Measurements from ENCODE around the gene PTPN3. TPM values are rescaled to one million over a fixed set of nuclear protein-coding genes. Genes with fewer than 3 reads are reported as not detected.
A peak's percentile ranks its signal among the peaks of the same experiment; 100 is the strongest.

The PTPN3 gene
- total RNA-seq, 1 donor from 2014 or later: 2.1 TPM

- DNase-seq (ENCODE audit: low read depth in 2 of 2): no peak
These were observed 6.6 kb upstream of the PTPN3 start for GRCh38 chr9:109504689-109505088.

GRCh38 chr9:109500421-109500974 is 2.4 kb upstream of the PTPN3 start:
- DNase-seq (ENCODE audit: low read depth in 2 of 2): no peak

DNA sequence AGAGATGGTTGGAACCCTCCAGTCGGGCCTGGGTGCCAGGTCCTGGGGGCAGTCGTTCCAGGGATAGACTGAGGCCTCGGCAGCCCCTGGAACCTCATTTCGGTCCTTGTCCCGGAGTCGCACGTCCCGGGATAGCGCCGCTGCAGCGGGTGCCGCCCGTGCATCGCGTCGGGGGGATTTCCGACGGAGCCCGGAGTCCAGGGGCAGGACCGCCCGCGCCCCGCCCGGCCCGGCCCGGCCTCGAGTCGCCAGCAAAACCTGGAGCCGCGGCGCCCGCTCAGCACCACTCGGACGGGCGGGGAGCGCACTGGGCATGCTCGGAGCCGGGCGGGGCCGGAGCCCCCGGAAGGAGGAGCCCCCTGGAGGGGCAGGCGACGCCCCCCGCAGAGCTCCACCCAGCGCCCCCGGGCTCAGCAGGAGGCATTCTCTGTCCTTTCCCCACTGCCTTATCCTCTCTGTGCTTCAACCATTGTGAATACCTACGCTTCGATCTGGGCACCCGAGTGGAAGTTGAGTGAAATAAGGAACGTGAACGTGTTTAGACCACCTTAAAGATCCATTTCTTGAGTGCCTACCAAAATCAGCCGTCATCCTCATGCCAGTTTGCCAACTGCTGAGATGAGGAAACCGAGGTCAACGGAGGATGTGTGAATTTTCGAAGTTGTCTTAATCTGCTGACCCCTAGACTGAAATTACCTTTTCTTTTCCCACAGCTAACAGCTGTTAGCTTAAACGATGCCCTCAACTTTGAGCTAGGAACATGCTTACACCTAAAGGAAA is 1.7 kb upstream of the PTPN3 start:
- DNase-seq (ENCODE audit: low read depth in 2 of 2): peak in 1 of 2 donors; percentile 8

DNA sequence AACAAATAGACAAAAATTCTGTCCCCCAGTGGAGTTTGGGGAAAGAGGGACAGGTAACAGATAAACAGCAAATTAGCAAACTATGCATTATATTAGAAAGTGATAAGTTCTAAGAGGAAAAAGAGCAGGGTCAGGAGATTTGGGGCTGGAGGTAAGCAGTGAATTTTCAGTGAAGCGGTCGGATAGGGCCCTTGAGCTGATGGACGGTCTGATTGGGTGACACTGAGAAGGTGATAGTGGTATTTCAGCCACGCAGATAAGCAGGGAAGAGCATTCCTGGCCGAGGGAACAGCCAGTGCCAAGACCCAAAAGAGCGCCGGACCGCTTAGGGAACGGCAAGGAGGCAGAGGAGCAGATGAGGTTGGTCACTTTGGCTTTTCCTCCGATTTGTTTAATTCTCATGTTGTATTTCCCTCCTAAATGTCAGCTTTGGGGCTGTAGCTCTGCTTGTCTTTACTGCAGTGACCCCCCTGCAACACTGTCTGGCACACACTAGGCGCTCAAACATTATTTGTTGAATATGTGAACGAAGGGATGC is 1.1 kb upstream of the PTPN3 start:
- DNase-seq (ENCODE audit: low read depth in 2 of 2): no peak

GRCh38 chr9:109497226-109498153 is 617 bp downstream of the PTPN3 start:
- peak in 1 of 2 donors; percentile 17 for DNase-seq (ENCODE audit: low read depth in 2 of 2)

DNA sequence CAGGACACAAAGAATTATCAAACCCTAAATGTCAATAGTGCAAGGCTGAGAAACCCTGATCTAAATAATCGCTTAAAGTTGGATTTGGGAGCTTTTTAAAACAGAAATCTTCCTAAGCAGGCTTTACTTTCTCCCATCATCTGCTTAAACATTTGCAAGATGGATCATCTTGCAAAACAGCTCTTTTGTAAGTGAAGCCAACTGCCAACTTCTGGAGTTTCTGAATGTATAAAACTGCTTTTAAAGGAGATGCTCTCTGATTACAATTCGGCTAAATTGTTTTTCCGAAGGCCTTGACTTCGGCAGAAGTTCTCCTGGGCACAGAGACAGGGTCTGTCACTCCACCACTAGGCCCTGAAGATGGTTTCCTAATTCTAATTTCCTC is 1.3 kb downstream of the PTPN3 start:
- no peak for DNase-seq (ENCODE audit: low read depth in 2 of 2)

- DNase-seq (ENCODE audit: low read depth in 2 of 2): no peak
These were observed 1.9 kb downstream of the PTPN3 start for GRCh38 chr9:109496218-109496617.

GRCh38 chr9:109493648-109494047 is 4.5 kb downstream of the PTPN3 start:
- peak in 1 of 2 donors; percentile 41 for DNase-seq (ENCODE audit: low read depth in 2 of 2)

DNA sequence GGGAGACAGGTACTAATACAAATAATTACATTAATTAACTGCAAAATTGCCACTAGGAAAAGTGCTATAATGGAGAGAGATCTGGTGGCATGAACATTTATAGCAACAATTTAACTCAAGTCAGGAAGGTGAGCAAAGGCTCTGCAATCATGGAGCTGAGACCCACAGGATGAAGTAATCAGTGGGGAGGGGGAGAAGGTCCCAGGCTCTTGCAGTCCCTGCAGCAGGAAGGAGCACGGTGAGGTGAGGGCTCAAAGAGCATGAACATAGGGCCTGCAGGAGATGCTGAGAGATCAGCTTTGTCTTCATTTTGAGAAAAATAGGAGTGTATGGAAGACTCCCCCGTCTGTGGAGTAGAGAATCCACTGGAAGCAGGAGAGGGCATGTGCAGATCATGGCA is 6.5 kb downstream of the PTPN3 start:
- DNase-seq (ENCODE audit: low read depth in 2 of 2): no peak

DNA sequence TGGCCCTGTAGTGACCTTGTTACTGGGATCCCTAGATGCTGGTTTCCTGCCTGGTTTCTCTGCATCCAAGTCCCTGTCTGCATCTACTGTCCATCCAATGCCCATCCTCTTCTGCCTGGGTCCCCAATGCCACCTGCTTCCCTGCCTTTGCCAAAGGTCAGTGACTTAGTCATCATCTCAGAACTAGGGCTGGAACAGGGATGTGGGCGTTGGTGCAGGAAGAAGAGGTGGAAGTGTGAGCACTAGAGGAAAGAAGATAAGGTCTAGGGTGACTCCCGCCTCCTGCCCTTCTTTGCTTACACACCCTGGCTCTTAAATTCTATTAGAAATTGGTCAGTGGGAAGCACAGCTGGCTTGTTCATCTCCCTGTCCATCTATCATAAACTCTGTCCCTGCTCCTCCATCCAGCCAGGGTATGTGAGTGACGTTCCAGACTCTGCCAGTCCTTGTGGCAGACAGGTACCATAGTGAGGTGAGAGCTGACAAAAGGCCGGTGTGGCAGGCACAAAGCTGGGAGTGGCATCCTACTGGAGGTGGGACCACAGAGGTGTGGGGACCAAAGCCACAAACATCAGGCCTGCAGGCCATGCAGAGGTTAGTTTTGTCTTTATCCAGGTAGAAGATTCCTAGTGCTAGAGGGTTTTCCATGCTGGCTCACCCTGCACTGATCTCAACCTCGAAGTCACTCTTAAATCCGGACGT is 9.2 kb downstream of the PTPN3 start:
- no peak for DNase-seq (ENCODE audit: low read depth in 2 of 2)

- no peak for DNase-seq (ENCODE audit: low read depth in 2 of 2)
These were observed 9.8 kb downstream of the PTPN3 start for GRCh38 chr9:109488351-109488750.

- no peak for DNase-seq (ENCODE audit: low read depth in 2 of 2)
These were observed 10.9 kb downstream of the PTPN3 start for GRCh38 chr9:109487247-109487646.

GRCh38 chr9:109483744-109484429 is 14.2 kb downstream of the PTPN3 start:
- DNase-seq (ENCODE audit: low read depth in 2 of 2): no peak

DNA sequence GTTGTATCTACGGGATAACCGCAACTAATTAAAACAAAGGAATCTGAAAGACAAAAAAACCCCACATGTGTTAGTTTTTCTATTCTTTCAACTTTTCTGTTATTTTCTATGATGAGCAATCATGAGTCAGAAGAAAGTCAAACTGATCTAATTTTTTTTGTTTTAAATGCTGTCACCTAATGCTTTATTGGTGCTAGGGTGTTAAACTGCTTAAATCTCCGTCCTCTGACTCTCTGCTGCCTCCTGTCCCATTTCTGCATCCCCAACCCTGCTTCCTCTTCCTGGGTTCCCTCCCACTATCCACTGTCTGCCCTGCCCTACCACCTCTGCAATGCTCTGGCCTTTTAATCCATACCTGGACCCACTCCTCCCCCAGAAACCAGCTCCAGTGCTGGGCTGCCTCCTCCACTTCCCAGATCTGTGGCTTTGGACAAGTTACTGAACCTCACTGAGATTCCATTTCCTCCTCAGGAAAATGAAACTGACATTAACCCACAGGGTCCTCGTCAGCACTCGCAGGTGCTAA is 15.7 kb downstream of the PTPN3 start:
- no peak for DNase-seq (ENCODE audit: low read depth in 2 of 2)

GRCh38 chr9:109481856-109482255 is 16.3 kb downstream of the PTPN3 start:
- no peak for DNase-seq (ENCODE audit: low read depth in 2 of 2)

DNA sequence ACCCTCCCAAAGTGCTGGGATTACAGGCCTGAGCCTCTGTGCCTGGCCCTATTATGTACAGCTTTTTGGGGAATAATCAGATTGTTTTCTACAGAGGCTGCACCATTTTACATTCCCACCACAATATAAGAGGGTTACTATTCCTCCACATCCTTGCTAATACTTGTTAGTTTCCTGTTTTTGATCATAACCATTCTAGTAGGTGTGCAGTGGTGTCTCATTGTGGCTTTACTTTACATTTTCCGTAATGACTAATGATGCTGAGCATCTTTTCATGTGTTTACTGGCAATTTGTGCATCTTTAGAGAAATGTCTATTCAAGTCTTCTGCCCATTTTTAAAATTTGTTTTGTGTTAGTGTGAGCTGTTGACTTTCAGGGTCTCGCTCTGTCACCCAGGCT is 18.3 kb downstream of the PTPN3 start:
- DNase-seq (ENCODE audit: low read depth in 2 of 2): no peak

DNA sequence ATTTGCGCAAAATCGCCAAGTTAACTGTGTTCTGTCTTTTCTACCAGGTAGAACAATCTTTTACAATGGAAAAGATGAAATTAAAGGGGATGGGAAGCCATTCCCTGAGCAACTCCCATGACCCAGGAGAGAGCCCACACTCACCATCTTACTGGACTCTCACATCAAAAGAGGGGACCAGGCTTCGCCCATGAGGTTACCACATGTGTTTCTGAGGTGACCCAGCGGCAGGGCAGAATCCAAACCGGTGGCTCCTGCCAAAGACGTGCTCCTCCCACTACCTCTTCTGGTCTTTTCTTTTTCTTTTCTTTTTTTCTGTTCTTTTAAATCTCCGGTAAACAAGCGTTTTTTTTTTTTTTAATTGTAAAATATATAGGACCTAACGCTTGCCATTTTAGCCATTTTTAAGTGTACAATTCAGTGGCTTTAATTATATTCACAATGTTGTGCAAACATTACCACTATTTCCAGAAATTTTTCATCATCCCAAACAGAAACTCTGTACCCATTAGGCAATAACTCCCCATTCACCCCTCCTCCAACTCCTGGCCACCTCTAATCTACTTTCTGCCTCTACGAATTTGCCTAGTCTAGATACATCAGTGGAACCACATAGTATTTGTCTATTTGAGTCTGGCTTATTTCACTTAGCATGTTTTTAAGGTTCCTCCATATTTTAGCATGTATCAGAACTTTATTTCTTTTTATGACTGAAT is 19.3 kb downstream of the PTPN3 start:
- DNase-seq (ENCODE audit: low read depth in 2 of 2): no peak

GRCh38 chr9:109478051-109478563 is 20.0 kb downstream of the PTPN3 start:
- DNase-seq (ENCODE audit: low read depth in 2 of 2): no peak

DNA sequence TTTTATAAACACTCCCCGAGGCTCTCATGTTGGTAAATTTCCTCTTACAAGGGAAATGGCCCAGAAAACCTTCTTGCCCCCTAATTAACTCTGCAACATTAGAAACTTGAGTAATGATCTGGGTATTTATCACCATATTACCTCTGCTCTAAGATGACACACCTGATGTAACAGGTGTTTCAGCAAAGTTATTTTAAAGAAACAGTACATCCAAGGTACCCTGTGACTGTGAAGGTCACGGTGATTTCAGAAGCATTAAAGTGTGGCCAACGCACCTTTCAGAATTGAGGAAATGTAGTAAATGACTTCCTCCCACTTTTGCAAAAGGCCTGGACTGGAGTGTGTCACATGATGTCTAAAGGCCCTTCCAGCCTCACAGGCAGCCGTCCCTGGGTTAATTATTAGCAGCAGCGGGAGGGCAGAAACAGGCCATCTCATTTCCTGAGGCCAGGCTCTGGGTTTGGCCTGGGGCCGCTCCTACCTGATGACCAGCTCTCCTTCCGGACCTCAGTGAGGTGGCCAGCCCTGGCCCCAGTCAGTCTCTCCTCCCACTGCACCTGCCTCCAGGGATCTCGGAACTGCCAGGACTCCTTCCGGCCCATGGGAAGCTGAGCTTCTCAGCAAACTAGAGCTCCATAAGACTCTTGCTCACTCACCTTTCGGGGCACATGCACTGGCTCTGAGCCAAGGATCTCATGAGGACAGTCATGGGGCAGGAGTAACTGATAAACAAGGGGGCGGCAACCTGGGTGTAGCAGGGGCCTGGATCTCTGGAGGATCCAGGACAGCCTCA is 20.7 kb downstream of the PTPN3 start:
- no peak for DNase-seq (ENCODE audit: low read depth in 2 of 2)
